Posterior cingulate gyrus (tissue), 11 donors: Measurements from ENCODE around the gene CERK.
A peak's percentile ranks its signal among the peaks of the same experiment; 100 is the strongest.

Source experiments
- DNase-seq, 10 donors: peaks; one replicate each; pipeline versions ENCODE4 v3.0.0 to v3.0.0-alpha.2; 2020 to 2021; ENCODE audit warnings: mixed read lengths in 3 of 10
- intact Hi-C: fragments of 100-400 bp; cut with DNase I; formaldehyde crosslinking; loops from one replicate; pipeline ENCODE4 v1.15.1; 2023

Gene CERK

DNA sequence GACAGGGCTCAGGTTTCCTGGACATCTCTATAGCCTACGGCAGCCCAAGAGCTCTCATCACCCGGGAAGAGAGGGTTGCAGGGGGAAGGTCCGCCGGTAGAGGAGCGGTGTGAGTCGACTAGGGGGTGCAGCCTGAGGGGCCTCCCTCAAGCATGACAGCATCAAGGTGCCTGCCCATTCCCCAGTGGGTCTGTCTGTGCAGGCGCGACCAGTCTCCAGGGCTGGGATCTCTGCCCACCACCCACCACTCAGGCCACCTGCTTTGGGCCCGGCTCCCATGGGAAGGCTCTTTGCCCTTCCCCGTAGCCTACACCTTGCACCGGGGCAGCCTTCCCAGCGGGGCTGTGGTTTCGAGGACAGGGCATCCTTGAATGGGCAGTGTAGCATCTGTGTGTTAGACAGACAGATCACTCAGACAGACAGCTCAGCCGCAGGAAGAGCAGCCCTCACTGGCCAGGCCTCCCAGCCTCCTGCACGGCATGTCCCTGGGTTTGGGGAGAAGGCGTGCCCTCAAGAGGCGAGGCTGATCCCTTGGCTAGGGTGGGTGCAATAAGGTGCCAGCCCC, 29.2 kb downstream of the CERK start:
- peak in 1 of 10 donors; percentile 63 for DNase-seq
- intact Hi-C loops = no loop called here

DNA sequence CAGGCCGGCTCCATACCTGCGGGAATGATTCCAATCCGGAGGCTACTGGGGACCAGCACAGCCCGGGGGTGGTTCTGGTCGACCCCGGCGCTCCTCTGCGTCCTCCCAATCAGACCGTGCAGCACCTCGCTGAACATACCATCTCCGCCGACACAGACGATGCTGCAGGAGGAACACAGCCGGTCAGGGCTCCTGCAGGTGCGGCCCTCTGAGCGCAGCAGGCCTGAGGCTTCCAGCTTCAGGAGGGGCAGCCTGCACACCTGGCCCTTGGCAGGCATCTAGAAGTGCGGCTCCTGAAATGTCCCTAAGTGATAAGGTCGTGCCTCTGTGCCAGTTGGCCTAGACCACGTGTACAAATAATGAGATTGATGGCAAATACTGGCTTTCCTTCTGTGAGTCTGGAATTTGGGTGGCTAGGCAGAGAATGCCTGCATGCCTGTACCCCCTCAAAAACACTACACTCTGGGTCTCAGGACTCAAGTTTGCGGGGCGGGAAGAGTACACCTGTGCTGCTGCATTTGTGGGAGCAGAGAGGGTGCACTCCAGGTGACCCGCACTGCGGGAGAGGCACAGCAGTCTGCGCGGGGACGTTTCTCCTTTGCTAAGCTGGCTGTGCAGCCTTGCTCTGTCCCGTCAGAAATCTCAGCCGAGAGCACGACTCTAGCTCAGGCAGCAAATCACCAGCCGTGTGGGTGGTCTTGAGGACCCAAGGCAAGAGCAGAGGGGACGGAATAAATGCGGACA, 30.1 kb downstream of the CERK start:
- peak in 2 of 10 donors; percentile 54 to 63 for DNase-seq
- intact Hi-C loops = no loop called here

DNA sequence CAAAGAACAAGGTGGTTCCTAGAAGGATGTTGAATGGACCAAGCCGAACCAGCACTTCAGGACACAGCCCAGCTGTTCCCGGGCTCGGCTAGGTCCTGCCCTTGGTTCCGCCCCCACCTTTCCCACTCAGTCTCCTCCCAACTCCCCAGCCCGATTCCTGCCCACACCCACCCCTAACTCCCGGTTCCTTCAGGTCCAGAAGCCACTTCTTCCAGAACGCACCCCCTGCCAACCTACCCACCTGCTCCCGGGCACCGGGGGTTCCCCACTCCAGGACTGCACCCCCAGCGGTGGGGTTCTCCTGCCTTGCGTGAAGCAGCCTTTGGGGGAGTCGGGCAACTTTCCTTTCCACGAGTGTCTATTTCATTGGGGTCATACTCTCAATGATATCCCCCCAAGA, 30.7 kb downstream of the CERK start:
- DNase-seq = peak in 3 of 10 donors; percentile 33 to 61 (median 59)
- intact Hi-C loops = no loop called here

DNA sequence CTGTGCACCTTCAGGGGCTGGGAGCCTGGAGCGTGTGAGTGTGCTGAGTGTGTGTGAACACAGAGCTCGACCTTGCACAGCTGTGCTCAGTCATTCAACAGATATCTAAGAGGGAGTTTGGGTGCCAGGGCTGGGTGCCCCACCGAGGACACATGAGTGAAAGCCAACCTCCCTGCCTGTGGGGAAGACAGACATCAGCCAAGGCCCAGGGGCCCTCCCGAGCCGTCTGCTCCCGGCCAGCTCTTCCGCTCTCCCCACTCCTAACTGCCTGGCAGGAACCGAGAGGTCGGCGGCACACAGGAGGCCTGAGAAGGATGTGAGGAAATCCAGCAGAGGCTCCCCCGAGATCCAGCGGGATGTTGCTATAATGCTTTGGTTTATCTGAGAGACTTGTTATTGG, 32.0 kb downstream of the CERK start:
- DNase-seq = peak in 1 of 10 donors; percentile 69
- intact Hi-C loops = no loop called here

DNA sequence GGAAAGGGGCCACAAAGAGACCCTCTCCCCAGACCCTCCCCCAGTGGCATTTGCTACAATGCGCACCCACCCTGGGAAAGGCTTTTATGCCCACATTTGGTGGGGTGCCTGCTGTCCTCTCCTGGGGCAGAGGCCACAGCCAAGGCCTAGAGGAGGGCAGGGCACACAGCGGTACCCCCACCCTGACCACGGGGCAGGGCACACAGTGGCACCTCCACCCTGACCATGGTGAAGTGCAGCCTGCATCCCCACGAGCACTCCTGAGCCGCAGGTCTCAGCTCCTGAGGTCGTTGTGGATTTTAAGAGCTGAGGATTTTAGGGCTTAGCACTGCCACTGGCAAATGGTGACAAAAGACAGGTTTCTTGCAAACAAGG, 34.1 kb downstream of the CERK start:
- intact Hi-C loops = no loop called here
- DNase-seq = peak in 1 of 10 donors; percentile 39

DNA sequence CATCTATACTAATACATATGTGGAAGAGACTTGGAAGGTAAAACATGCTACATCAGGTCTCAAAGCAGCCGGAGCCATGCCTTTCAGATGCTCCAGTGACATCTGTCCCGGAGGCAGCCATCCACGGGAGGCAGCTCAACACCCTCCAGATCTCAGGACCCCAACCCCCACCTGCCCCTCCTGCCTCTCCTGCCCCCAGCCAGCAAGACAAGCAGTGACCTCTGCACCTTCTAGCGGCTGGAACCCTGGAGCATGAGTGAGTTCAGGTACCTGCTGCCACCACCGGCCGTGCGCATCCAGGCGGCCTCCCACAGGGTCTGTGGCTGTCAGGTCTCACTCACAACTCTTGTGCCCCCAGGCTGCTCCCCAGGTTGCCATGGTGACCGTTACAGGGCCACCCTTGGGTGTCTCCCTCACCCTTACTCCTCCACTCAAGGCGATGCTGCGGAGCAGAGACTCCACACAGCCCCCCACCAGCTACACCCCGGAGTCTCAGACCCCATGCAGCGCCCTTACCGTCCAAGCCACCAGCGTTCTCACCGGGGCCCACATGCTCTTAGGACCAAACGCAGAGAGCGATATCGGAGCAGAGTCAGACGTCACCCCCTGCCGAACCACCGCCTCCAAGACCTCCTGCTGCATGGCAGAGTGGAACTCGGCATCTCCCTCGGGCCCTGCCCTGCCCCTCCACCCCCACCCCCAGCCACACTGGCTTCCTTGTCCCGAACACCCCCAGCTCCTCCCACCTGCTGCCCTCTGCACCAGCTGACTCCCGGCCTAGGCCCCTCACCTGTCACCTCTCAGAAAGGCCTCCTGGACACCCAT, 34.7 kb downstream of the CERK start:
- intact Hi-C loops = no loop called here
- peak in 3 of 10 donors; percentile 51 to 78 (median 67) for DNase-seq

DNA sequence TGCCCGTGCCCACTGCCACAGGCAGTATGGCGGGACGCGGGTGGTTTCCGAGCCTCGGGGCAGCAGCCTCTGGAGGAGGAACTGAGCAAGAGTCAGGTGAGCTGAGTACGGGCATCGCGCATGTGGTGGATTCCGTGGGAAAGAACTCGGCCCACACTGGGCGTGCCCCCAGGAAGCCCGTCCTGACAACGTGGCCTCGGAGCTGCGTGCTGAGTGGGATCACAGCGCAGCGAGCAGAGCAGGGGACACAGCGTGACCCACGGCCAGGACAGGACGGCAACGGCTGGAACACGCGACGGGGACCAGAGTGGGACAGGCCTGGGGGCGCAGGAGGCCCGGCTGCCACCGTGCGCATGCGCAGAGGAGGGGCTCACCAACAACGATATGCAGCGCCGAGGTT, 36.8 kb downstream of the CERK start:
- intact Hi-C loops = no loop called here
- DNase-seq = peak in 3 of 10 donors; percentile 55 to 82 (median 65)

DNA sequence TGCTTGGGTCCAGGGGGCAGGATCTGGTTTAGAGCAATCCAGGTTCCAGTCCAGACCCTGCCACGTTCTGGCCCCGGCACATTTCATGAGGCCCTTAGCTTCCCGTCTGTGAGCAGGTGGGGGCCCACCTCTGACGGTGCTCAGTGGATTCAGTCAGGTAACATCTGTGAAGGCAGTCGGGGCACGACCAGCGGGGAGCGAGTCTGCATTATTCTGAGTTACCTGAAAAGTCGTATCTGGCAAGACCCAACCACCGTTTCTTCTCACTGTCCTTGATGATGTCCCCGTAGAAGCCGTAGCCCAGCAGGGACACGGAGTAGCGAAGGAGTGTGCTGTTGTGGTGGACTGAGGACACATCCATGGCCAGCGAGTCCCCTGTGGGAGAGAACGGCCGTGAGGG, 39.0 kb downstream of the CERK start:
- DNase-seq = peak in 3 of 10 donors; percentile 56 to 79 (median 56)
- intact Hi-C loops = no loop called here

DNA sequence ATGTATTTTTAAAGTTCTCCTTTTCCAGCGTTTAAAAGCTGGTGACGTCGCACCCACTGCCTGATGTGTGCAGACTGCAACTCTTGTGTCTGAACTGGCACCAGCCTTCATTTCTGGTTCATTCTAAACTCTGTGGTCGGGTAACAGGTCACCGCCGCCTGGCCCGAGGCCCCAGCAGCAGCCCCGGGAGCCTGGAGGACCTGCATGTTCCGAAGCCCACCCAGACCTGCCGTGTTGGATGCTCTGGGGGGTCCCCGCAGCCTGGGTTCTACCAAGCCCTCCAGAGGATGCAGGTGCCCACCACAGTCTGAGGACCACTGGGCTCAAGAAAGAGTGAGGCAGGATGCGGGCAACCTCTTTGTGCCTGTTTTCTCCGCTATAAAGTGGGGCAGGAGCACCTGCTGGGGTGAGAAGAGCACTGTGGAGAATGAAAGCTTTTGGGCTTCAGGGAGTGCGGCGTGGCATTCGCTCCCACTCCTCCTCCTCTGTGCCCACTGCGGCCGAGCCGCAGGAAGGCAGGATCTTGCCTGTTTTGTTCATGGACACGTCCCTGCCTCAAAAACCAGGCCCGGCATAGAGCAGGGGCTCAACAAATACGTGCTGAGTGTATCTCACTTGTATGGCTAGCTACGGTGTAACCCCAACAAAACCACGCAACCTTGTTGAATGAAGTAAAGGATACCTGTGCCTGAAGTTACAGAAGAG, 40.1 kb downstream of the CERK start:
- intact Hi-C loops = no loop called here
- DNase-seq = peak in 3 of 10 donors; percentile 53 to 67 (median 60)

DNA sequence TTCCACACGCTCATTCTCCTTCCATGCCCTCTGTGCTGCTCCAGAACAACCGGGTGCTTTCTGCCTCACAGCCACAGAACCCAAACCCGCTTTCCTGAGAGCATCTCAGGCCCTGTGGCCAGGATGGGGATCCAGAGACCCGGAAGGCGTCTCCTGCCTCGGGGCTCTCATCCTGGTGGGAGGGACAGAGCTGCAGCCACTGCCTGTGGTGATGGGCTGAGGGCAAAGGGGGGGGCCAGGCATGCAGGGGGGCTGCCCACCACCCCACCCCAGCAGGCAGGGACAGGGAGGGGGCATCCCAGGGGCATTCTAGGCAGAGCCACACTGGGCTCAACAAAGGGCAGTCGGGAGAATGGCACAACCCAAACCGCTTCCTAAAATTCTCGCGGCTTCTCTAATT, 41.4 kb downstream of the CERK start:
- peak in 3 of 10 donors; percentile 33 to 58 (median 36) for DNase-seq

DNA sequence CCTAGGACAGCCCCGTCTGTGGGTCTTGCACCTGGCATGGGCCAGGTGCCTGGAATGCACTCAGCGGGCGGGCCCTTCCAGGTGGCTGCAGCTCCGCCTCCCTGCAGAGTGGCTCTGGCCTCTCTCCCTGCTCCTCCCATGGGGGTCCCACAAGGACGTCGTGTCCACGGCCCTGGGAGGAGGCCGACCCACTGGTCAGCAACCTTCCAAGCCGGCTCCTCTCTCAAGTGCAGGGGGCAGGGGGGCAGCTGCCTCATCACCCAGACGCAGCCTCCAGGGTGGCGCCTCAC, 41.9 kb downstream of the CERK start:
- DNase-seq = peak in 3 of 10 donors; percentile 57 to 76 (median 59)
- intact Hi-C loops = no loop called here

More for the DNA sequence above, 41.4 kb downstream of the CERK start:
- intact Hi-C loops = no loop called here

DNA sequence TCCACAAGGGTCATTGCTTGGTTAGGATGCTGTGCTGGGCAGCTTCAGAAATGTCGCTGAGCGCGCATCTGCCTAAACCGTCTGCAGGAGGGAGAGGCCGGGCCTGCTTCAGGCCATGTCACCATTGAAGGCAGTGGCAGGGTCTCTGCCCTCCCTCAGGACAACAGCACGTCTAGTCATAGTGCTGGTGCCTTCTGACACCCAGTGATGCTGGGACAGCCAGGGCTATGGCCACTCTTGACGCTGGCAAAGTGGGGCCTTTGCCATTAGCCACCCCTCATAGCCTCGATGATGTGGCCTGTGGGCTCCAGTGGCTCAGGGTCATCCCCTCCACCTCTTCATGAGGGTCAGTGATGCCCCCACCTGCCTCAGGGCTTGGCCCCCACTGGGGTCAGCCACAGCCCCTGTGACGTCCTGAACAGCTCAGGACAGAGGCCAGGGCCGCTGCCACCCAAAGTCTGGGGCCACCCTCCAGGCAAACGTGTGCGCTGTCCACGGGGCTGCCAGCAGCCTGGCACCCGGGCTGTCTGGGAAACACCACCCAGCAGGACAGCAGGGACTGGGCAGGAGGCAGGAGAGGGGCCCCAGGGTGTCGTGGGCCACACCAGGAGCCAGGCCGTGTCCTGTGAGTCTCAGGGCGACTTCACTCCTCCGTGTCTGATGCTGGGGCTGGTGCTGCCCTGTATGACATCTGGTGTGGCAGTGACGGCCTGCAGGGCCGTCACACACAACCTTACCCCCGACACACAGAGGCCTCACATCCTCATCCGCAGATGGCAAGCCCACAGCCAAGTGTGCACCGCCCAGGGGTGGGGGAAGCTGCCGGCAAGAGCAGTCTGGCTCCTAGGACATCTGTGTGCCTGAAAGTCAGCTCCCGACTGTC, 42.5 kb downstream of the CERK start:
- DNase-seq = peak in 3 of 10 donors; percentile 64 to 76 (median 70)
- intact Hi-C loops = no loop called here

DNA sequence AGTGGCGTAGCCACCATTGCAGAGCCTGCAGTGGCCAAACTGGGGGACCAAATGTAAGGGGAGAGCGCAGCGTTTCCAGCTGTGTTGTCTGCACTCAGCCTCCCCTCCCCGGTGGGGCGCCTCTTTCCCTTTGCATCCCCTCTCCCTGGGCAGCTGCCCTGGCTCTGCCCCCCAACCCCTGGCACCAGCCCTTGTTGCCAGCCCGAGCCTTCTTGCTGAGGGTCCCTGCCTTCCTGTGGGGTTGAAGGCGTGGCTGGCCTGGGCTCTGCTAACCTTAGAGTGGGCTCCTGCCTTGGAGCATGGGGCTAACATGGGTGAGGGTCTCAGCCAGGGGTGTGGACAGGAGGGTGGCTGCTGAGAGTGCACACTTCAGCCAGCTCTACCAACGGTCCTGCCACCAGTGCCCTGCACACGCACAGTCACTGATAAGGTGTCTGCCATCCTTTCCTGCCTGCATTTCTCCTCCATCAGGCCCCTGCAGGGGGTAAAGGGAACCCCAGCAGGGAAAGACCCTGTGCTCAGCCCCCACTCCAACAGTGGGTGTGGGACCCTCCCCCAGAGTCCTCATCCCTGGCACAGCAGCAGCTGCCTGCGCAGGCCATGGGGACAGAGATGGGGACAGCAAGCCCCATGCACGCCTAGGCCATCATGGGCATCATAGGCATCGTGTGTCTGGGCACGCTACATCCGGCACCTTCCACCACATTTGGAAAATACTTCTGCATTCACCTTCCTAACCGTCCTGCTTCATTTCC, 43.5 kb downstream of the CERK start:
- peak in 3 of 10 donors; percentile 62 to 72 (median 69) for DNase-seq
- intact Hi-C loops = no loop called here

DNA sequence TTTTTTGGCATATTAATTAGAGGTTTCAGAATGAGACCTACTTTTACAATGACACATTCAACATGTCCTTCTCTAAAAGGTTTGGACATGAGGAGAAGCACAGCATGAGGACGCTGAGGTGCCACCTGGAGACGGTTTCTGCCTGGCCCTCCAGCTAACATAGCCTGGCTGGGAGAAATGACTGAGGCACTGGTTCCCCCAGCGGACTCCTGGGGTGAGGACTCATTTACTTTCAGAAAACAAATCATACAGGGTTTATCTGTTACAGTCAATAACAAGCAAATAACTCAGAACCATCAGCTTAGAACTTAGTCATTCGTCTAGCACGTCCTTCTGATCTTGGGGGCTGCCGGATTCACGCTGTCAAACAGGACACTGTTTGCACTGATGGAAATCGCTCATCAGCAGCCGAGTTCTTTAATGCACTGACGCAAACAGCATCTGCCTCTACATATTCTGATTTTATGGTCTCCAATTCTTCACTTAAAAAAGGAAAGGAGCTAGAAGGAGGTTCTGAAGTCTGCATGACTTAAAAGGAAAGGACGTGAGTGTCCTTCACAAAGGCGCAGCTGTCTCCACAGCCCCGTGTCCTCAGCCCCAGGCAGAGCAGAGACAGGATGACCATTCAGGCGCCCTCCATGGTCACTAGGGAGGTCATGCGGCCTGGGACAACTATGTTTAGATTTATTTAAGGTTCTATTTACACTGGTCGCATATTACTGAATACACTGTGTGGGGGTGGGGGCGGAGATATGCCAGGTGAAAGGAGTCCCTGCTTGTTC, 44.2 kb downstream of the CERK start:
- peak in 5 of 10 donors; percentile 46 to 88 (median 77) for DNase-seq
- intact Hi-C loops = no loop called here

DNA sequence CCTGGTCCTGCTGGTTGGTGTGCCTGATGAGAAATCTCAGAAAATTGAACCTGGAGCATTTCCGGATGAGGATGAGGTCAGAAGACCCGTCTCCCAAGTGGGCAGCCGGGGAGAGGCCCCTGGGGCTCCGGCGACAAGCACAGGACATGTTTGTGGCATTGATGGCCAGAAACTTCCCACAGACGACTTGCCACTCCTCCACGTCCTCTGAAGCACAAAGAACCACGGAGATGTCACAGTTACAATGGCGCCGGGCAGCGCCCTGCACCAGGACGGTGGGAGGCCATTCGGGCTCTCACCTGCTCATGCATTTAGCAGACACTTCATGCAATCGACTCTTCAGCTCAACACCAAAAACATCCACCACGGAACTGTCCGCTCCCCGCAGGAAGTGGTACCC, 46.5 kb downstream of the CERK start:
- intact Hi-C loops = no loop called here
- peak in 2 of 10 donors; percentile 57 to 67 for DNase-seq

DNA sequence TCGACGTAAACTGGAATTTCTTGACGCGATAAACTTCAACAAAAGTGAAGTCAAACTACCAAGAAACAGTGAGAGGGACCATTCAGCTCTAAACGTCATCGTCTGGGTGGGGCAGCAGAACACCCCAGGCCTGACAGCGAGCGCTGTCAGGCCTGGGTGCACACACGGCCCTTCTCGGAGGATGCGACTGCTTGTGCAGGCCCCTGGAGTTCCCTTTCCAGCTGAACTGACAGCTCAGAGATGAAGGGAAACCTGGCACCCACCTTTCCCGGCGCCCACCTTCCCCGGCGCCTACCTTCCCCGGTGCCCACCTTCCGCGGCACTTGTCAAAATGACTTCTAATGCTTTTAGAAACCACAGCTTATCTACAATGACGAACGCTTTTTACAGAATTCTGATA, 47.9 kb downstream of the CERK start:
- DNase-seq = peak in 1 of 10 donors; percentile 55
- intact Hi-C loops = no loop called here

DNA sequence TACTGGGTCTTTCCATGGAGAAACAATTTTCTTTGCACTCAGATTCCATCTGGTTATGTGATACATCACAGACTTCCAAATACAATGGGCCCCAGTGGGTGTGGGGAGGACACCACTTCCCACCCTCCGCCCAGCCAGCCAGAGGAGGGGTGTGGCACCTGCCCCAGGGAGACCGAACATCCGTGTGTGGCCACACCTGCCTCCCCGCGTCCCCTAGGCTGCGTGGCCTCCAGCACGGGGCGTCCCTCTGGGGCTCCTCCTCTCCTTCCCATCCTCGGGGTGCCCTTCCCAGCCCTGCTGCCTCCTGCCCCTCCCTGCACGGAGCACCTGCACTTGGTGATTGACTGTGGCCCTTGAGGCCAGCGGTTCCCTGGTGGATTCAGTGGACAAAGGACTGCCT, 49.1 kb downstream of the CERK start:
- intact Hi-C loops = no loop called here
- DNase-seq = no peak

DNA sequence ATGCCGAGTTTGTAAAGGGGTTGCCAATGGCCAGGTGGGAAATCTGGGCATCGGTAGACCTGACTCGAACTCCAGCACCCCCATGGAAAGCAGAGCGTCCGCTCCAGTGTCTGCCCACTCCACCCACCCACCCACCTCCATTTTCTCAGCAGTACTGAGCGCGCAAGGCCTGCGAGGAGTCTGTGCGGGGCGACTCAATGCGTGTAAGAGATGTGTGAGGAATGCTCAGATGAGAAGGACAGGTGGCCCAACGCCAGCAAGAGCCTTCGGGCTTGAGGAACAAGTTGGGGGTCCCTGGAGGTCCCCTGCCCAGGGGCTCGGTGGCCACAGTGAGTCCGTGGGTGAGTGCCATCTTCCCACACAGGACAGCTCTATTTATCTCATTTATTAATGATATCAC, 50.6 kb downstream of the CERK start:
- no peak for DNase-seq
- intact Hi-C loops = no loop called here
